Sigmoid colon (tissue), 7 donors: ENCODE measurements around the gene BCL2L1. TPM values are rescaled to one million over a fixed set of nuclear protein-coding genes. Genes with fewer than 3 reads are reported as not detected.

Experiments
- DNase-seq: peaks from one replicate; pipeline ENCODE4 v3.0.0-alpha.2; 2019
- H3K27ac ChIP-seq, 4 donors: fragments of 200-600 bp; sonication (generic); one replicate each; pipeline ENCODE4 v1.5.1; 2016 to 2019; ENCODE audit warnings: mild to moderate bottlenecking in 1 of 4
- H3K27me3 ChIP-seq, 3 donors: fragments of 200-600 bp; sonication (generic); one replicate each; pipeline ENCODE4 v1.5.1; 2019; ENCODE audit warnings: mild to moderate bottlenecking in 1 of 3
- H3K36me3 ChIP-seq, 4 donors: fragments of 200-600 bp; sonication (generic); one replicate each; pipeline ENCODE4 v1.5.1; 2016 to 2019
- H3K4me1 ChIP-seq, 4 donors: fragments of 200-600 bp; sonication (generic); one replicate each; pipeline ENCODE4 v1.5.1; 2017 to 2019
- H3K4me3 ChIP-seq, 4 donors: fragments of 200-600 bp; sonication (generic); one replicate each; pipeline ENCODE4 v1.5.1; 2017 to 2019; ENCODE audit warnings: mild to moderate bottlenecking in 2 of 4, moderate library complexity in 1 of 4
- H3K9me3 ChIP-seq, 4 donors: fragments of 200-600 bp in 3 of 4; sonication (generic) in 3 of 4; one replicate each; pipeline versions ENCODE4 v1.5.1 to v1.6.1; 2013 to 2019
- CTCF ChIP-seq, 4 experiments: fragments of 450-650 bp in 3 of 4; fragments of 200-600 bp in 1 of 4; IDR thresholded peaks; one replicate each; pipeline ENCODE4 v1.5.1; 2016 to 2019; ENCODE audit warnings: antibody characterized with exemption in 4 of 4, mild to moderate bottlenecking in 3 of 4, moderate library complexity in 2 of 4
- EP300 ChIP-seq, 4 donors: sonication (generic); formaldehyde crosslinking; IDR thresholded peaks; one replicate each; pipeline ENCODE4 v1.6.1; 2017; ENCODE audit warnings: antibody characterized with exemption in 4 of 4
- POLR2A ChIP-seq, 2 donors: fragments of 450-650 bp; IDR thresholded peaks; one replicate each; pipeline ENCODE4 v1.6.1; 2016; ENCODE audit warnings: antibody characterized with exemption in 2 of 2, mild to moderate bottlenecking in 2 of 2, moderate library complexity in 2 of 2
- POLR2AphosphoS5 ChIP-seq, 4 donors: sonication (generic); formaldehyde crosslinking; IDR thresholded peaks; one replicate each; pipeline ENCODE4 v1.6.1; 2017; ENCODE audit warnings: antibody characterized with exemption in 4 of 4
- WGBS, 2 donors: extraction: QIAGEN DNeasy Blood & Tissue Kit; methylation state at CpG; one replicate each; pipeline ENCODE4 v1.1.7; 2013; 5-methylcytosine and 5-hydroxymethylcytosine counted together
- intact Hi-C: fragments of 100-400 bp; cut with DNase I; formaldehyde crosslinking; loops from one replicate; pipeline ENCODE4 v1.15.1; 2023
- polyA plus RNA-seq, 3 donors: library from polyadenylated mRNA; stranded (reverse); fragments of 200-250 nt; gene quantifications; one replicate each; pipeline ENCODE4 v1.2.3, GENCODE V29; 2013
- total RNA-seq, 4 donors: library from RNA; depleted of rRNA; stranded (reverse); fragments of >200 nt; gene quantifications; one replicate each; pipeline ENCODE4 v1.1.0, GENCODE V29; 2016
- donor health status: healthy with polysubstance abuse.
- donor health status: Bipolar disorder and iron deficiency.
- donor health status: healthy.

BCL2L1 gene
- total and polyA plus RNA-seq, 7 donors = 53.2 to 94.8 (median 71.3) TPM

GRCh38 chr20:31620246-31620645 lies 102.4 kb downstream of the BCL2L1 start:
- Histone ChIP-seq H3K9me3 (no peaks in the 10 kb centered on the region), H3K4me3 (no peak overlapping the region), H3K27ac (no peak overlapping the region), H3K36me3 (no peaks in the 10 kb centered on the region), H3K27me3 (no peaks in the 10 kb centered on the region), H3K4me1 (no peaks in the 10 kb centered on the region)
- TF ChIP-seq CTCF (IDR thresholded peaks at IDR 0.05) (no peak), EP300 (IDR thresholded peaks at IDR 0.05) (no peak), POLR2A (IDR thresholded peaks at IDR 0.05) (no peak), POLR2AphosphoS5 (IDR thresholded peaks at IDR 0.05) (no peak)
- no peak for DNase-seq
- WGBS, 2 donors = 87 to 89% methylated on average over 3 of the region's 3 CpGs
- intact Hi-C loops = no loop called here

- Histone ChIP-seq H3K36me3 (no peaks in the 10 kb centered on the region), H3K27me3 (no peaks in the 10 kb centered on the region), H3K4me3 (no peak overlapping the region), H3K27ac (no peak overlapping the region), H3K9me3 (no peaks in the 10 kb centered on the region), H3K4me1 (peaks cover 0 to 2% (median under 1%) of the 10 kb centered on the region in 4 donors)
- TF ChIP-seq POLR2A (IDR thresholded peaks at IDR 0.05) = no peak
- TF ChIP-seq POLR2AphosphoS5 (IDR thresholded peaks at IDR 0.05) = no peak
- TF ChIP-seq CTCF (IDR thresholded peaks at IDR 0.05) = no peak
- no peak for TF ChIP-seq EP300 (IDR thresholded peaks at IDR 0.05)
- 66 to 84% methylated on average over 6 of the region's 6 CpGs for WGBS, 2 donors
- DNase-seq = no peak
- intact Hi-C loops = no loop called here
Observed at GRCh38 chr20:31617432-31618104, 105.1 kb downstream of the BCL2L1 start.

DNA sequence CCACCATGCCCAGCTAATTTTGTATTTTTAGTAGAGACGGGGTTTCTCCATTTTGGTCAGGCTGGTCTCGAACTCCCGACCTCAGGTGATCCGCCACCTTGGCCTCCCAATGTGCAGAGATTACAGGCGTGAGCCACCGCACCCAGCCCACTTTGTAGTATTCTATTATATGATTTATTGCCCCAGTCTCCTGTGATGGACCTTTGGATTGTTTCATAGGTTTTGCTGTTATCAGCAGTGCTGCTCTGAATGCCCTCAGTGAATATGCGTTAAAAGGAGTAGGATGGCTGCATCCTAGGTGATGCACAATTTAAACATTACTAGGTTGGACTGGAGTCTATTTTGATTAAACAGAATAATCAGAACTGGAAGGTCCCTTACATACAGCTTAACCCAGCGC lies 107.3 kb downstream of the BCL2L1 start:
- DNase-seq = no peak
- Histone ChIP-seq H3K27me3 (no peaks in the 10 kb centered on the region), H3K36me3 (no peaks in the 10 kb centered on the region), H3K9me3 (no peaks in the 10 kb centered on the region), H3K4me3 (no peak overlapping the region), H3K4me1 (peaks cover 0 to 4% (median 2%) of the 10 kb centered on the region in 4 donors), H3K27ac (no peak overlapping the region)
- 60 to 85% methylated on average over 8 of the region's 8 CpGs for WGBS, 2 donors
- intact Hi-C loops = no loop called here
- TF ChIP-seq EP300 (IDR thresholded peaks at IDR 0.05) (no peak), CTCF (IDR thresholded peaks at IDR 0.05) (no peak), POLR2A (IDR thresholded peaks at IDR 0.05) (no peak), POLR2AphosphoS5 (IDR thresholded peaks at IDR 0.05) (no peak)

Other genes starting within 250 kb of the BCL2L1 start
- not detected for gene DEFB124, start 247.7 kb downstream of the BCL2L1 start, total RNA-seq
- not detected for gene DEFB124, start 247.7 kb downstream of the BCL2L1 start, polyA plus RNA-seq
- 1 to 10 TPM; 3.8 to 9.3 (median 5.5) TPM for gene REM1, start 247.6 kb downstream of the BCL2L1 start, total RNA-seq
- gene REM1, start 247.6 kb downstream of the BCL2L1 start, polyA plus RNA-seq = 1 to 10 TPM in 2 of 3 donors, under 1 TPM in 1; 0.46 to 1.2 (median 1.2) TPM
- 10 to 100 TPM; 34.8 to 64.3 (median 38.4) TPM for gene HM13, start 208.4 kb downstream of the BCL2L1 start, total RNA-seq
- gene HM13, start 208.4 kb downstream of the BCL2L1 start, polyA plus RNA-seq = 100 to 1,000 TPM in 2 of 3 donors, 10 to 100 TPM in 1; 62.5 to 304 (median 188) TPM
- 100 to 1,000 TPM; 111 to 230 (median 147) TPM for gene ID1, start 117.6 kb downstream of the BCL2L1 start, total RNA-seq
- gene ID1, start 117.6 kb downstream of the BCL2L1 start, polyA plus RNA-seq = 100 to 1,000 TPM; 329 to 368 (median 342) TPM
- gene COX4I2, start 85.0 kb downstream of the BCL2L1 start, total RNA-seq = 1 to 10 TPM in 1 of 4 donors, not detected in 3; 1.1 TPM
- gene COX4I2, start 85.0 kb downstream of the BCL2L1 start, polyA plus RNA-seq = 1 to 10 TPM in 2 of 3 donors, not detected in 1; 1.4 to 3.0 TPM
- 1 to 10 TPM in 1 of 4 donors, under 1 TPM in 1, not detected in 2; 0.36 to 1.8 TPM for gene TPX2, start 16.4 kb upstream of the BCL2L1 start, total RNA-seq
- gene TPX2, start 16.4 kb upstream of the BCL2L1 start, polyA plus RNA-seq = 10 to 100 TPM in 1 of 3 donors, 1 to 10 TPM in 2; 2.4 to 24.0 (median 4.9) TPM
- gene MYLK2, start 96.5 kb upstream of the BCL2L1 start, total RNA-seq = under 1 TPM in 2 of 4 donors, not detected in 2; 0.16 to 0.81 TPM
- gene MYLK2, start 96.5 kb upstream of the BCL2L1 start, polyA plus RNA-seq = under 1 TPM in 1 of 3 donors, not detected in 2; 0.39 TPM
- gene FOXS1, start 122.7 kb upstream of the BCL2L1 start, total RNA-seq = not detected
- under 1 TPM in 2 of 3 donors, not detected in 1; 0.60 to 0.66 TPM for gene FOXS1, start 122.7 kb upstream of the BCL2L1 start, polyA plus RNA-seq
- gene DUSP15, start 147.7 kb upstream of the BCL2L1 start, total RNA-seq = 1 to 10 TPM in 3 of 4 donors, not detected in 1; 1.7 to 2.6 (median 2.0) TPM
- 1 to 10 TPM in 1 of 3 donors, under 1 TPM in 1, not detected in 1; 0.60 to 1.2 TPM for gene DUSP15, start 147.7 kb upstream of the BCL2L1 start, polyA plus RNA-seq
- 1 to 10 TPM in 1 of 4 donors, not detected in 3; 1.1 TPM for gene TTLL9, start 147.8 kb upstream of the BCL2L1 start, total RNA-seq
- under 1 TPM in 1 of 3 donors, not detected in 2; 0.15 TPM for gene TTLL9, start 147.8 kb upstream of the BCL2L1 start, polyA plus RNA-seq
- gene PDRG1, start 229.2 kb upstream of the BCL2L1 start, total RNA-seq = 10 to 100 TPM in 1 of 4 donors, 1 to 10 TPM in 3; 5.0 to 13.7 (median 7.3) TPM
- gene PDRG1, start 229.2 kb upstream of the BCL2L1 start, polyA plus RNA-seq = 10 to 100 TPM; 10.2 to 15.2 (median 12.3) TPM
- gene XKR7, start 245.3 kb upstream of the BCL2L1 start, total RNA-seq = under 1 TPM in 2 of 4 donors, not detected in 2; under 0.01 to 0.14 TPM
- gene XKR7, start 245.3 kb upstream of the BCL2L1 start, polyA plus RNA-seq = under 1 TPM in 1 of 3 donors, not detected in 2; 0.15 TPM